HCT116 (cell line): Measurements from ENCODE around the gene ADGRL3. TPM values are rescaled to one million over a fixed set of nuclear protein-coding genes. Genes with fewer than 3 reads are reported as not detected.

Experiments used
- ATAC-seq: fragments of 200-7000 bp; cut with Tn5 transposase; 2 replicates; pipeline ENCODE4 v1.9.1; 2020; ENCODE audit warnings: mild to moderate bottlenecking, moderate library complexity
- BruUV-seq: library from RNA; stranded (reverse); fragments of 400-500 nt; replicated peaks from 2 replicates; lab custom pipeline; 2021; lab: Mats Ljungman, UMichigan
- CTCF ChIA-PET: fragments of 300-600 bp; sonication (Branson Sonifier 250); formaldehyde crosslinking; loops from one replicate; lab custom pipeline; 2021; ENCODE audit warnings: antibody characterized with exemption; lab: Charles Lee
- POLR2A ChIA-PET: fragments of 300-600, 350-600 bp; sonication (Branson Sonifier 250); formaldehyde crosslinking; loops from one replicate; lab custom pipeline; 2021; ENCODE audit warnings: antibody characterized with exemption; lab: Charles Lee
- RAD21 ChIA-PET, 2 experiments: fragments of 300-600 bp; sonication (Branson Sonifier 250); formaldehyde crosslinking; loops; one replicate each; lab custom pipeline; 2023; ENCODE audit warnings: low total read pairs in 2 of 2; ENCODE audit not compliant: uncharacterized antibody in 2 of 2, unreplicated experiment in 2 of 2, low non-redundant PET in 1 of 2; lab: Charles Lee
- DNase-seq: peaks from one replicate; pipeline ENCODE4 v3.0.0-alpha.2; 2010; ENCODE audit warnings: low read depth, low spot score
- H2AFZ ChIP-seq: fragments of 200-600 bp; shearing (Covaris generic), sonication (generic); 2 replicates; pipeline ENCODE4 v1.6.1; 2017; ENCODE audit warnings: low read depth, mixed run types, mixed read lengths, antibody characterized with exemption, low read length; ENCODE audit not compliant: poor library complexity, severe bottlenecking
- H3K27ac ChIP-seq: 2 replicates; pipeline ENCODE4 v1.5.1; 2012; ENCODE audit warnings: low read depth, low read length
- H3K27me3 ChIP-seq: fragments of 200-600 bp; sonication (generic); 2 replicates; pipeline ENCODE4 v1.6.1; 2016; ENCODE audit warnings: mixed run types, low read length, mixed read lengths; ENCODE audit not compliant: insufficient read depth
- H3K36me3 ChIP-seq, 2 experiments: fragments of 200-500 bp in 1 of 2; fragments of 200-600 bp in 1 of 2; sonication (Bioruptor generic) in 1 of 2; sonication (generic) in 1 of 2; 2 replicates each; pipeline versions ENCODE4 v1.5.1 to v1.6.1; 2014 to 2016; ENCODE audit warnings: low read length in 2 of 2, inconsistent platforms in 1 of 2, mixed read lengths in 1 of 2, mixed run types in 1 of 2; ENCODE audit not compliant: insufficient read depth in 2 of 2, control insufficient read depth in 1 of 2
- H3K4me1 ChIP-seq, 2 experiments: fragments of 200-600 bp in 1 of 2; sonication (generic) in 1 of 2; 2 replicates each; pipeline versions ENCODE4 v1.5.1 to v1.6.1; 2012 to 2017; ENCODE audit warnings: low read length in 2 of 2, inconsistent platforms in 1 of 2, mild to moderate bottlenecking in 1 of 2, mixed read lengths in 1 of 2, mixed run types in 1 of 2, moderate library complexity in 1 of 2; ENCODE audit not compliant: insufficient read depth in 2 of 2, control insufficient read depth in 1 of 2
- H3K4me2 ChIP-seq: fragments of 200-600 bp; sonication (generic); 2 replicates; pipeline ENCODE4 v1.6.1; 2017; ENCODE audit warnings: mixed run types, low read length, mixed read lengths
- H3K4me3 ChIP-seq, 2 experiments: fragments of 200-600 bp in 1 of 2; sonication (generic) in 1 of 2; replicated peaks in 1 of 2; 2 replicates each; pipeline ENCODE4 v1.5.1; 2011 to 2016; ENCODE audit warnings: low read length in 2 of 2, control low read depth in 1 of 2, low read depth in 1 of 2, mild to moderate bottlenecking in 1 of 2, mixed read lengths in 1 of 2, mixed run types in 1 of 2
- H3K79me2 ChIP-seq: fragments of 200-600 bp; sonication (generic); 2 replicates; pipeline ENCODE4 v1.6.1; 2017; ENCODE audit warnings: mild to moderate bottlenecking, mixed run types, low read length, moderate library complexity, mixed read lengths; ENCODE audit not compliant: insufficient read depth
- H3K9ac ChIP-seq: fragments of 200-600 bp; sonication (generic); 2 replicates; pipeline ENCODE4 v1.6.1; 2016; ENCODE audit warnings: low read length, mixed read lengths
- H3K9me2 ChIP-seq: fragments of 200-600 bp; sonication (generic), shearing (Covaris generic); 2 replicates; pipeline ENCODE4 v1.6.1; 2017; ENCODE audit warnings: mixed run types, mild to moderate bottlenecking, moderate library complexity; ENCODE audit not compliant: insufficient read depth
- H3K9me3 ChIP-seq, 2 experiments: fragments of 200-500 bp in 1 of 2; fragments of 200-600 bp in 1 of 2; sonication (Bioruptor generic) in 1 of 2; sonication (generic) in 1 of 2; 2 replicates each; pipeline ENCODE4 v1.6.1; 2014 to 2017; ENCODE audit warnings: low read length in 2 of 2, mixed read lengths in 2 of 2, inconsistent platforms in 1 of 2, low read depth in 1 of 2, mild to moderate bottlenecking in 1 of 2, mixed run types in 1 of 2, moderate library complexity in 1 of 2; ENCODE audit not compliant: control insufficient read depth in 1 of 2, insufficient read depth in 1 of 2
- H4K20me1 ChIP-seq: fragments of 200-600 bp; sonication (generic), shearing (Covaris generic); 2 replicates; pipeline ENCODE4 v1.6.1; 2017; ENCODE audit warnings: mixed run types, mild to moderate bottlenecking, moderate library complexity; ENCODE audit not compliant: insufficient read depth
- ATF3 ChIP-seq: IDR thresholded peaks from 2 replicates; pipeline ENCODE4 v1.6.1; 2012
- CBX3 ChIP-seq: IDR thresholded peaks from 2 replicates; pipeline ENCODE4 v1.6.1; 2012; ENCODE audit warnings: low read depth
- CEBPB ChIP-seq: IDR thresholded peaks from 2 replicates; pipeline ENCODE4 v1.6.1; 2012; ENCODE audit warnings: low read depth
- CTCF ChIP-seq, 3 experiments: fragments of 200-600 bp in 1 of 3; sonication (generic) in 1 of 3; IDR thresholded peaks in 2 of 3; conservative IDR thresholded peaks in 1 of 3; 2 replicates each; pipeline ENCODE4 v1.5.1; 2012 to 2017; ENCODE audit warnings: low read depth in 2 of 3, low read length in 2 of 3, antibody characterized with exemption in 1 of 3, borderline replicate concordance in 1 of 3, control low read depth in 1 of 3, mild to moderate bottlenecking in 1 of 3, mixed read lengths in 1 of 3, mixed run types in 1 of 3, moderate library complexity in 1 of 3; ENCODE audit not compliant: insufficient read depth in 1 of 3
- EGR1 ChIP-seq: IDR thresholded peaks from 2 replicates; pipeline ENCODE4 v1.6.1; 2012; ENCODE audit warnings: low read depth
- EZH2 ChIP-seq: fragments of 200-600 bp; sonication (generic); IDR thresholded peaks from 2 replicates; pipeline ENCODE4 v1.6.1; 2017; ENCODE audit warnings: antibody characterized with exemption, mixed run types
- EZH2phosphoT487 ChIP-seq: fragments of 200-600 bp; IDR thresholded peaks from 2 replicates; pipeline ENCODE4 v1.6.1; 2018; ENCODE audit warnings: antibody characterized with exemption, borderline replicate concordance
- JUND ChIP-seq: IDR thresholded peaks from 2 replicates; pipeline ENCODE4 v1.6.1; 2012
- MAX ChIP-seq: IDR thresholded peaks from 2 replicates; pipeline ENCODE4 v1.6.1; 2012
- POLR2AphosphoS5 ChIP-seq: IDR thresholded peaks from 2 replicates; pipeline ENCODE4 v1.6.1; 2011; ENCODE audit warnings: mild to moderate bottlenecking, low read depth, low read length, moderate library complexity
- RAD21 ChIP-seq: IDR thresholded peaks from 2 replicates; pipeline ENCODE4 v1.6.1; 2012; ENCODE audit warnings: low read depth, mild to moderate bottlenecking
- REST ChIP-seq: IDR thresholded peaks from 2 replicates; pipeline ENCODE4 v1.6.1; 2012; ENCODE audit warnings: low read depth
- SIN3A ChIP-seq: IDR thresholded peaks from 2 replicates; pipeline ENCODE4 v1.6.1; 2012; ENCODE audit warnings: low read depth
- SP1 ChIP-seq: IDR thresholded peaks from 2 replicates; pipeline ENCODE4 v1.6.1; 2012; ENCODE audit warnings: low read depth
- SRF ChIP-seq: IDR thresholded peaks from 2 replicates; pipeline ENCODE4 v1.6.1; 2012; ENCODE audit warnings: low read depth
- TCF7L2 ChIP-seq: IDR thresholded peaks from 2 replicates; pipeline ENCODE4 v1.7.0; 2011; ENCODE audit warnings: borderline replicate concordance, inconsistent platforms; ENCODE audit not compliant: insufficient read depth, insufficient read length; ENCODE audit errors: extremely low read depth
- YY1 ChIP-seq: IDR thresholded peaks from 2 replicates; pipeline ENCODE4 v1.6.1; 2011; ENCODE audit warnings: low read length, low read depth, moderate library complexity, mild to moderate bottlenecking; ENCODE audit not compliant: insufficient replicate concordance; ENCODE audit errors: extremely low read depth
- ZBTB33 ChIP-seq: IDR thresholded peaks from 2 replicates; pipeline ENCODE4 v1.6.1; 2011; ENCODE audit warnings: mild to moderate bottlenecking, low read length, moderate library complexity; ENCODE audit not compliant: insufficient replicate concordance; ENCODE audit errors: extremely low read depth
- ZFX ChIP-seq: fragments of 450-650 bp; IDR thresholded peaks from 2 replicates; pipeline ENCODE4 v1.6.1; 2017
- ZNF274 ChIP-seq: fragments of 200-500 bp; sonication (Bioruptor generic); IDR thresholded peaks from 2 replicates; pipeline ENCODE4 v1.6.1; 2014; ENCODE audit warnings: mild to moderate bottlenecking, low read depth, low read length, inconsistent platforms
- intact Hi-C: fragments of 100-400 bp; cut with micrococcal nuclease; formaldehyde crosslinking; loops from 2 replicates; pipeline ENCODE4 v1.10.0; 2022
- total RNA-seq: library from RNA; stranded (reverse); gene quantifications from one replicate; pipeline ENCODE4 v1.2.1, GENCODE V29; 2021; ENCODE audit not compliant: unreplicated experiment

The ADGRL3 gene
- total RNA-seq, 1 experiment from 2014 or later, result not detected

- Histone ChIP-seq H3K9me2 (no peaks in the 10 kb centered on the region), H2AFZ (no peak overlapping the region), H3K4me2 (no peak overlapping the region), H3K4me1 (no peaks in the 10 kb centered on the region), H3K36me3 (no peaks in the 10 kb centered on the region), H3K9ac (no peak overlapping the region), H3K79me2 (no peaks in the 10 kb centered on the region), H4K20me1 (no peaks in the 10 kb centered on the region), H3K9me3 (peaks cover 2 to 10% of the 10 kb centered on the region in 2 experiments; a peak in 2 of 4 replicates), H3K27me3 (no peaks in the 10 kb centered on the region), H3K4me3 (no peak overlapping the region), H3K27ac (no peak overlapping the region)
- TF ChIP-seq TCF7L2 (no peak), ZNF274 (no peak), SIN3A (no peak), CEBPB (no peak), ZBTB33 (no peak), CBX3 (no peak), SP1 (no peak), CTCF (IDR thresholded peaks at IDR 0.05 in 2 of 3, conservative IDR thresholded peaks at IDR 0.05 in 1 of 3; ENCODE audit: borderline replicate concordance in 1 of 3, insufficient read depth in 1 of 3, low read depth in 2 of 3, low read length in 2 of 3) (no peak), MAX (no peak), EZH2 (no peak), SRF (no peak), JUND (no peak), EZH2phosphoT487 (no peak), RAD21 (no peak), POLR2AphosphoS5 (no peak), ATF3 (no peak), REST (no peak), YY1 (no peak), EGR1 (no peak), ZFX (no peak)
- ChIA-PET CTCF (no interaction called here), POLR2A (no interaction called here), RAD21 (no interaction called here)
- no peak for ATAC-seq
- DNase-seq, result no peak
- BruUV-seq, result no TSS peak
- intact Hi-C loops, result no loop called here
Observed at GRCh38 chr4:61446941-61447340, 246.8 kb downstream of the ADGRL3 start.
